ENCODE measurements around the gene PIMREG.

The PIMREG gene

DNA sequence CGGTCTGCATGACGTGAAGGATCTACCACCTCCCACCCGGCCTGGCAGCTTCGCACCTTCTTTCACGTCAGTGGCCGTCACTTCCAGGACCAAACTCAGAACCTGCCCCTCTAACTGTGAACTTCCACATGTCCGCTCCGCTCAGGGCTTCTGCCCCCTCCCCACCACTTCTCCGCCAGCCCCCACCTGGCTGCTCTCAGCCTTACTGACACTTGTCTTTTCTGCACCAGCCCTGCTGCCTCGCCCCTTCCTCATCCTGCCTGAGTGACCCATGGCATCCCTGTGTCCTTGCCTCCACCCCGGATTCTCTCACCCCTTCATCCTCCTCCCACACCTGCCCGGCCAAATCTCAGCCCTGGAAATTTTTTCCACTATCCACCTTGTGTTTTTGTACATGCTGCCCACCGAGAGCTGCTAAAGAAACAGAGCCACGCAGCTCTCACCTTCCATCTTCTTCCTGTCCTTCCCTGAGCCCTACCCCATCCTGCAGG lies 14.2 kb downstream of the PIMREG start:
- no peak for DNase-seq (ENCODE audit: low read depth, low spot score)

DNA sequence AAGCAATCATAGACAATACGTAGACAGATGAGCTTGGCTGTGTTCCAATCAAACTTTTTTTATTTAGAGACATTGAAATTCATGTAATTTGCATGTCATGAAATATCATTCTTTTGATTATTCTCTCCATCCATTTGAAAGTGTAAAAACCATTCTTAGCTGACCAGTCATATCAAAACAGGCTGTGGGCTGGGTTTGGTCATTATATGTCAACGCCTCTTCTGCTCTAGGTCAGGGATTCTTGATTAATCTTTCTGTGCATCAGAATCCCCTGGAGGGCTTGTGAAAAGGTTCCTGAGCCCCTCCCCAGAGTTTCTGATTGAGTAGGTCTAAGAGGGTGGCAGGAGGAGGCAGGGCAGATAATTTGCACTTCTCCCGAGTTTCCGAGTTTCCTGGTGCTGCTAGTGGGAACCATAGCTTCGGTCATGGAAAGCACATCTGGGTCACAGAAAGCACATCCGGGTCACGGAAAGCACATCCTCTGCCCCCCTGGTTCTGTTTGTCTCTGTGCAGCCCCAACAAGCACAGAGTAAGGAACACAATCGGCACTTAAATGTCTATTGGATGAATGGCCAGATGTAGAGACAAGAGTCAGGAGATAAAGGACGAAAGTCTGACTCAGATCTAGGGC lies 16.4 kb downstream of the PIMREG start:
- no peak overlapping the region for H3K27ac ChIP-seq

More for the DNA sequence above, 14.2 kb downstream of the PIMREG start:
- H3K27ac ChIP-seq = no peak overlapping the region

DNA sequence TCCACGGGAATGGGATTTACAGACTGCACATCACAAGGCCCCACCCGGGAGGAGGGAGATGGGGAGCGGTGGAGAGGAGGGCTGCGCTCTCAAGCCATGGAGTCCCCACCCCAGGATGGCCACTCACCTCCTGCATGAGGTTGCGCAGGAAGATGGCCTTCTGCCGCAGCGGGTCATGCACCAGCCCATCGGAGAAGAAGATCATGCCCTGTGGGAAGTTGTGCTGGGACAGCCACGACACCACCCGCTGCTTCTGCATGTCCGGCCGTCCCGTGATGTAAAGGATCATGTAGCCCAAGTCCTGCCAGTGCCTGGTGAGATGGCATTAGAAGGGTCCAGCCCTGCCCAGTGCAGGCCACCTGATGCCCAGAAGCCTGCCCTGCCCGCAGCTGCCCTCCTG lies 17.0 kb downstream of the PIMREG start:
- no peak overlapping the region for H3K27ac ChIP-seq
- no peak for DNase-seq (ENCODE audit: low read depth, low spot score)

More for the DNA sequence above, 16.4 kb downstream of the PIMREG start:
- DNase-seq (ENCODE audit: low read depth, low spot score) = no peak

DNA sequence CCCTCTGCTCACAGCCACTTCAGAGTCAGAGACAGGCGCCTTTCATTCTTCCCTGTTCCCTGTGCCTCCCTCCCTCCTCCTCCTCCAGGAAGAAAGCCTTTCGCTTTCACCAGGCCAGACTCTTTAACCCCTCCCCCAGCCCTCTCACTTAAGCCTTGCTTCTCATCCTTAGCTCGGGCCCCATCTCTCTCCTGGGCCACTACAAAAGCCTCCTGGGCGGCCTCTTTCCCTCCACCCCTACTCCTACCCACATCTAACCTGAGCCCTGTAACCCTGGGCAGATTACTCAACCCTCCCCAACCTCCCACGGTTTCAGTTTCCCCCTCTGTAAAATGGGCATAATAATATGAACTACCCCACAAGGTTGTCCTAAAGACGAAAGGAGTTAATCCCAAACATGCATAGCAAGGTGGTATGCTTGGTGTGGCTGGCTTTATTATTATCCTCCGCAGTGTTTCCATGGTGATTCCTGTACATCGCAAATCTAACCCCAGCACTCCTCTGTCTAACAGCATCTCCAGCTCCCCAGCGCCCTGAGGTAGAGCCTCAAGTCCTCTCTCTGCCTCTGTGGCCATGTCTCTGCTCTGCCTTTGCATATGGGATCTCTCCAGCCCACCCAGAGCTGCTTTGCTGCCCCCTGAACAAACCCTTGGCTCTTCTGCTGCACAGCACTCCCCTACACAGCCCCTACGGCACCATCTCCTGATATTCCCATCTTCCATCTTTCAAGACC lies 17.7 kb downstream of the PIMREG start:
- no peak overlapping the region for H3K27ac ChIP-seq
- DNase-seq (ENCODE audit: low read depth, low spot score) = no peak

DNA sequence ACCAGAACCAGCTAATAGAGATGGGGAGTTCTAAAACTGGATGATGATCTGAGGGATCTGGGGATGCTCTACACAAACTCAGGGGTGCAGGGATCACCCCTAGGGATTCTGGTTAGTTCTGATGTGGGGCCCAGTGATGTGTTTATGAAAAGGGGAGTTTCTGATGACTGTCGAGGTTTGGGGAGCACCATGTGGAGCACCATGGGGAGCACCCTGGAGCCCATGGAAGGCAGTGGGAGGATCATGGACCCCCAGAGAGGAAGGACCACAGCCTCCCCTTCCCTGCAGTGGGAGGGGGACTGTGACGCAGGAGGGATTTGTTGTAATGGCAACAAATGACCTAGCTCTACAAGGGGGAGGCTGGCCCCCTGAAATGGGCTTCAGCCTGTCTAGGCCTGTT lies 18.4 kb downstream of the PIMREG start:
- no peak for DNase-seq (ENCODE audit: low read depth, low spot score)
- H3K27ac ChIP-seq = no peak overlapping the region

DNA sequence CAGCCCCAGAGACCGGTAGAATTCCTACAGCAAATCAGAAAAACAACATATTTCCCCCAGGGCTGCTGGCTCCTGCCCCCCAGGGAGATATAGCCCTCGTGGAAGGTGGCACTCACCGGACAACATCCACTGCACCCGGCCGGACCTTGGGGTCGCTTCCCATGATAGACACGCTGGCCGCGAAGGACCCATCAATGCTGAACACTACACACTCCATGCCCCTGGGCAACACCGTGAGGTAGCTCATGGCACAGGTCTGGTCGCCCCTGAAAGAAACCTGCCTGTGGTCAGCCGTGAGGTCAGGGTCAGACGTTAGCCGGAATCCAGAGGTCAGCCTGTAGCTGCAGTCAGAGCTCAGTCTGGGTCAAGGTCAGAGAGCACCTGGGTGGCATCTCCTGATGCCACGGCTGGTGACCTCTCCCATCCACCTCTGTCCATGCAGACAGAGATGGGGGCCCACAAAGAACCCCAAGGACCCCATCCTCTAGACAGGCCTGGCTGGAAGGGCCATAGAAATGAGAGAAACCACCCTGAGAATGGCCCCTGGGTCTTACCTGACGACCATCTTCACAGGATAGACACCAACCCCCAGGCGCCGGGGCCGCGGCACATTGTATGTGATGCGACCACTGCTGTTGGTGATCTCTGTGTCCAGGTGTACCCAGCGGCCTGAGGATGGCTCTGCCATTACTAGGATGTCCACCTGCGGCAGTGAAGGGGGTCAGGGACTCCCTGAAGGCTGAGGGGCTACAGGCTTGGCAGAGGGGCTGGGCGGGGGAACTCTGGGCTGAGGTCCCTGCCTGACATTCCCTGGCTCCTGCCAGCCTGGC lies 19.6 kb downstream of the PIMREG start:
- no peak overlapping the region for H3K27ac ChIP-seq
- no peak for DNase-seq (ENCODE audit: low read depth, low spot score)

DNA sequence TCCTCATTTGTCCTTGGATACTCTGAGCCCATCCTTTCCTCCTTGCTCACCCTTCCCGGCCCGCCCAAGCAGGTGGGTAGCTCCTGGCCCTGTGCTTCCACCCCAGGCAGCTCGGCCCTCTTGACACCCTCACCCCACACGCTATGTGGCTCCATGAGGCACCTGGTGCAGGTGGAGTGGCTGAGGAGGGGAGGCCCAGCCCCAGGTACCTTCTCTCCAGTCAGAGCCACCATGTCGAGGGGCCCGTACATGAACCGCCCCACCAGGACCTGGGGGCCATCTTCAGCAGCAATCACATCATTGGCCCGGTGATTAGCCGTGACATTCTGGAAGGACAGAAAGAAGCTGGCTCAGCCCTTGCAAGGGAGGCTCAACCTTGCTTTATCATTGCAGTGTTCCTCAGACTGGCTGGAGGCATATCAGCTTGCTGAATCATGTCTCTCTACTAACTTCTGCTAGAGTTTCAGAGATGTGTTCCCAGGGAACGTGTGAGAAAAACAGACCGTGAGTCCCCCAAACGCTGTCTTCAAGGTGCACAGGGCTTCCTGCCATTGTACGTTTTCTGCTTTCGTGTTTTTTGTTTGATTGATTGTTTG lies 20.3 kb downstream of the PIMREG start:
- no peak overlapping the region for H3K27ac ChIP-seq
- no peak for DNase-seq (ENCODE audit: low read depth, low spot score)

DNA sequence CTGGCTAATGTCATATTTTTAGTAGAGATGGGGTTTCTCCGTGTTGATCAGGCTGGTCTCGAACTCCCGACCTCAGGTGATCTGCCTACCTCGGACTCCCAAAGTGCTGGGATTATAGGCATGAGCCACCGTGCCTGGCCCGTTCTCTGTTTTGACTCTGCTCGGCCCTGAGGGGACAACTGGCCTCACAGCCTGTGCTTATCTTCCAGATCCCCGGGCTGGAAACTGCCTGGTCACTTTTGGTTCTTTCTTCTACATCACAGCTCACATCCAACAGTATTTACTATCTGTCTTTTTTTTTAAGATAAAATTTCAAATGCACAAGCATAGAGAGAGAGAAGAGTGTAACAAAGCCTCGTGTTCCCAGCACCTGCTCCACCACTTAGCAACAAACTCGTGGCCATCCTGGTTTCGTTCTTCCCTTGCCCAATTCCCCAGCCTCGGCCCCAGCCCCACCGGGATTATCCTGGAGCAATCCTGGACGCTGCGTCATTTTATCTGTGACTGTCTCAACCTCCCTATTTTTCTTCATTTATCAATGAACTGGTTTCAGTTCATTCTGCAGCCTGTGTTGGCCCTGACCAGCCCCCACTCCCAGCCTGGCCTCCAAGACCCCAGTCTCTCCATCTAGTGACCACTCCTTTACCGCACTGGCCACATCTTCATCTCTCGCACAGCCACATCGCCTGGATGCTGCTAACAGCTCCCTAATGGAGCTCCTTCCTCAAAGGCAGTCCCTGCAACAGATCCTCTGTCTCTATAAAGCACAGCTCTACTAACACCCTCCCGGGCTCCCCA lies 21.1 kb downstream of the PIMREG start:
- no peak overlapping the region for H3K27ac ChIP-seq
- DNase-seq (ENCODE audit: low read depth, low spot score) = no peak

DNA sequence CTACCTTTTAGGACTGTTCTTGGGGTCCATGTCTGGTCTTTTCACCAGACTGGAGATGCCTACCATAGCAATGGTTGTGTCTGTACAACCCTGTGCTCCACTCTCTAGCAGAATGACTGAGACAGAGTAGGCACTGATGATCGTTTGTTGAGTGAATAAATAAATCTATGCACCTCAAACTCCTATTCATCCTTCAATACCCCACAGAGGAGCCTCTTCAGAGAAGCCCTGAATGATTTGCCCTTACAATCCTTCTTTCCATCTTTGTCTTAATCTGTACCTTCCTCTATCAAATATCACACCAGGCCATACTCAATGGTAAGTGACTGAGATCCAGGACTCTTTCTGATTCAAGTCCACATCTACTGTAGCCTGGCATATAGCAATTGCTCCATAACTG lies 23.3 kb downstream of the PIMREG start:
- DNase-seq (ENCODE audit: low read depth, low spot score) = no peak
- H3K27ac ChIP-seq = no peak overlapping the region

DNA sequence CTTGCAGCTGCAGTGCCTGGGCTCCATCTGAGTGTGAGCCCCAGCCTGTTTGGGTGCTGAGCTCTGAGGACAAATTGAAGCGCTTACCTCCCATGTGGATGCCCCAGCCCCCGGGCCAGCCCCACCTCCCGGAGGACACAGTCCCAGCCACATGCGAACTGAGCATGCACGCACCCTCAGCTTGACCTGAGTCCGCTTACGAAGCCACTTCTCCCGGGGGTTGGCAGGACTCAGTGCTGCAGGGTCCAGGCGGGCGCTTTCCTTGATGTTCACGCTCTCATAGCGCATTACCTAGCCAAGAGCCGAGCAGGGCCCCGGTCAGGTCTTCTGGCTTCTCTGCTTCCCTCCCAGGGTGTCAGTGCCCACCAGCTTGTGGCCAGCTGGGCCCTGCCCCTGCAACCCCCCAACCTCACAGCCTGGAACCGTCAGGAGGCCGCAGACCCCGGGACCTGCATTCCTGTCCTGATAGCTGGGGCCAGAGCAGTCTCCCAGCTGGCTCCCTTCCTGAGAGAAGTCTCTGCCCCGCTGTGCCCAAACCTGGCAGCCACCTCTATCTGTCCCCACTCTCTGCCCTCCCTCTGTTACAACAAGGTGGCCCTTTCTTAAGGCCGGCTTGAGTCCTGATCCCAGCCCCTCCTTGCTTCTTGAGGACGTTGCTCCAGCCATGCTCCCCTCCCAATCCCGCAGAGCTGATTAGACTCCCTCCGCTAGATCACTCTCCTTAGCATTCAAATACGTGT lies 24.0 kb downstream of the PIMREG start:
- DNase-seq (ENCODE audit: low read depth, low spot score) = no peak
- no peak overlapping the region for H3K27ac ChIP-seq

DNA sequence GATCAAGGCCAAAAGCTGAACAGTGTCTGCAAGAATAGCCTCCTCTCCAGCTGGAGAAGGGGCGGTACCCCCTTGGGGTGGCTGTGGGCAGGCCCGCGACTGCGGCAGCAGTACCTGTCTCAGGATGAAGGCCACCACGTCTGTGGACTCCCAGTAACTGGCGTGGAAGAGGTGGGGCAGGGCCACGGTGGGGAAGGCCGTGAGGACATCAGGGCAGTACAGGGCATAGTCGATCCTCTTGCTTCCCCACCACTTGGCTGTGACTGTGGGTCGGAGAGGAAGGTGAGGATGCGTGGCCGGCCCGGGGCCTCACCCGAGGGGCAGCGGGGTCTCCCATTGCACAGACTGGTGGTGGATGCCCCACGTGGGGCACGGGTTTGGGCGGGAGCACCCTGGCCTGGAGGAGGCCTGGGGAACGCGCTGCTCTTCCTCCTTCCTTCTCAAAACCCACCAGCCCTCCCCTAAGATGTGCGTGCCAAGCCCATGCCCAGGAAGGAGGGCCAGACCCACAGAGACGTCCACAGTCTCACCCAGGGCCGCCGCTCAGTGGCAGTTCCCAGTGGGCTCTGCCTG lies 26.0 kb downstream of the PIMREG start:
- DNase-seq (ENCODE audit: low read depth, low spot score) = no peak
- H3K27ac ChIP-seq = no peak overlapping the region

DNA sequence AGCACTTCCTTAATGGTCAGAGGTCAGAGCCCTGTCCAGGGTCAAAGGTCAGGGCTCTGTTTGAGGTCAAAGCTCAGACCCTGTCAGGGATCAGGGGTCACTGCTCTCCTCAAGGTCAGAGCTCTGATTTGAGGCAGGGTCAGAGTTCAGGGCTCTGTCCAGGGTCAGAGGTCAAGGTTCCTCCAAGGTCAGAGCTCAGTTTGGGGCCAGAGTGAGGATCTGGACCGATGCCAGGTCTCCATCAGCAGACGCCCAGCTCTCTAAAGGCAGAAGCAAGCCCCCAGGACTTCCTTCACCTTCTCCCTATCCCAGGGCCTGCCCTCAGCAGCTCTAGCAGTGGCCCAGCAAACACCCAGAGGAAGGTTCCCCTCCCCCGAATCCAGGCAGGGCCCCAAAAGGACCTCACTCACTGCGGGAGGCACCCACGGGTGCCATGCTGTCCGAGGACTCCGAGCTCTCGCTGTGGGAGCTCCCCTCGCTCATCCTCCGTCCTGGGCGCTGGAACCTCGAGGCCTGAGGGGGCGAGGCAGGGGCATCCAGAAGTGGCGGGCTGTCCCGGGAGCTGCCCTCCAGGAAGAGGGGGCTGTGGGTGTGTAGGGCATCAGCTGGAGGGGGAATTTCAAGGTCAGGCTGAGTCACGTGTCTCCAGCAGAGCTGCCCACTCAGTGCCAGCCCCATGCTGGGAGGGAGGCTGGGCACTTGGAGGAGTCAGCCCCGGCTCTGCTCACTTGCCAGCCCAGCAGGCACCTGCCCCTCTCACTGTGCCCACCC lies 26.7 kb downstream of the PIMREG start:
- no peak overlapping the region for H3K27ac ChIP-seq
- DNase-seq (ENCODE audit: low read depth, low spot score) = no peak

DNA sequence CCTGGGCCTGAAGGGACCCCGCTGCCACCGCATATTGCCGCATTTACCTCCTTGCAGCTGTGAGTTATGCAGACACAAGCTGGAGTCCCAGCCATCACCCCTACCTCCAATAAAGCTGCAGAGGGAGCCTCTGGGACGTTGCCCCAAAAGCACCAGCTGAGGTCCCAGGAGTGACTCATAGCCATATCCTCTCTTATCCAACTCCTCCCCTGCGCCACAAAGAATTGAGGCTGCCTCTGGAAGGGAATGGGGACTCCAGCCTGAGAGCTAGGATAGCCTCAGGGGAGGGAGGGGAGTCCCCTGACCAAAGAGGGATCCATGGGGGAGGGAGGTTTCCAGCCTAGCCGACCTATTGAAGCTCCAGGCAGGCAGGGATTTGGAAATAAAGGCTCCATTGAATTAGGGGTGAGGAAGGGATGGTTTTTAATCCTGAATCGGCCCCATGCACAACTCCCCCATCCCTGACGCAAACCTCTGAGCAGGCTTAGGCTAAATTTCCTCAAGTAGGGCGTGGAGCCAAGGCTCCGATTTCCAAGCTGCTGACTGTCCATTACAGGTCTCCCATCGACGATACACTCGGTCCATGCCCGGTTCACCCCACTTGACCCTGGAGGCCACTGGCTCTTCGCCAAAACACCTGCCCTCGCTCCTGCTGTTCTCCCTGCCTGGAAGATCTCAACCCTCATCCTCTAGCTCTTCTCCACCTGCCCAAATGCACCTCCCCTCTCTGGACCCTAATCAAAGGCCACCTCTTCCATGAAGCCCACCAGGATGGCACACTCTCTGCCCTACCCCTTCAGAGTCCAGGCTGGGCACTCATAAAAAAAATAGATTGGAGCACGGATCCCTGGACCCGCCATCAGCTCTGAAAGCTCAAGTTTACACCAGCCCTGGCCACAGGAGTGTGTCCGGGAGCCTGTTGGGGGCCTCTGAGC lies 27.5 kb downstream of the PIMREG start:
- DNase-seq (ENCODE audit: low read depth, low spot score) = no peak
- H3K27ac ChIP-seq = no peak overlapping the region

DNA sequence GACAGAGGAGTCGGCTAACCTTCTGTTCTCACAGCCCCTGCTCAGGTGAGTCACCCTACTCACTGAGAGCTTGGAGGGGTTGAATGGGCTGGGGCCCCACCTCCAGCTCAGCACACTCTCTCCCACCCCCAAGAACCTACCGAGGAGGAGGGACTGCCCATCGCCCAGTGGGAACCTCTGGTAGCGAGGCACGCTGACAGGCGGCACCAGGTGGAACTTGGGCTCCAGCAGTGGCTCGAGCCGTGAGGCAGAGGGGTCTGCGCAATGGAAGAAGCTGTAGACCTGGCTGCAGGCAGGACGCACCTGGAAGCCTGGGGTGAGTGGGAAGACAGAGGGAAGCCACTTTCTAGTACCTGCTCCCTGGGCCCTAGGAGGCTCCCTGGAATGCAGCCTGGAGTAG lies 28.3 kb downstream of the PIMREG start:
- H3K27ac ChIP-seq = no peak overlapping the region
- DNase-seq (ENCODE audit: low read depth, low spot score) = no peak

DNA sequence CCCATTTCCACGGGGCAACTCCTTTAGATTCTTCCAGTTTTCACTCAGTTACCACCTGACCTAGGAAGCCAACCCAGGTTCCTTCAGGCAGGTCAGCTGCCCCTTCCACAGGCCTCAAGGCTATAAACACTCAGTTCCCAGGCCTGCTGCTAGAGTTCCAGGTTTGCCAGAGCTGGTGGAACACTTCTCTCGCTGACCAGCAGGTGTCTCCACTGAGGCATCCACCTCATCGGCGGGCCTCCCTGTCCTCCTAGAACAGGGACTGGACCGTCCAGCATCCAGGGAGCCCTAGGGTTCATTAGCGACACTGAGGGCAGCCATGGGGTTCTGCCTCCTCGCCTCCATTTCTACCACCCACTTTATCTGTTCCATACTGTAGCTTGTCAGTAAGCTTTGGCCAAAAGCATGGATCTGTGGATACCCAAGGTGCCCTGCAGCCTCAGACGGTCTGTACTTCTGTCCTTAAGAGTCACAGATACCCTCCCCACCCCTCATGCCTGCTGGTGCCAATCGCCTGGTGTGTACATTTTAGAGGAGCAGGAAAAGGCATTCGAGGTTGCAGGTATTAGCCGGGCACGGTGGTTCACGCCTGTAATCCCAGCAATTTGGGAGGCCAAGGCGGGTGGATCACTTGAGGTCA lies 29.0 kb downstream of the PIMREG start:
- no peak for DNase-seq (ENCODE audit: low read depth, low spot score)

DNA sequence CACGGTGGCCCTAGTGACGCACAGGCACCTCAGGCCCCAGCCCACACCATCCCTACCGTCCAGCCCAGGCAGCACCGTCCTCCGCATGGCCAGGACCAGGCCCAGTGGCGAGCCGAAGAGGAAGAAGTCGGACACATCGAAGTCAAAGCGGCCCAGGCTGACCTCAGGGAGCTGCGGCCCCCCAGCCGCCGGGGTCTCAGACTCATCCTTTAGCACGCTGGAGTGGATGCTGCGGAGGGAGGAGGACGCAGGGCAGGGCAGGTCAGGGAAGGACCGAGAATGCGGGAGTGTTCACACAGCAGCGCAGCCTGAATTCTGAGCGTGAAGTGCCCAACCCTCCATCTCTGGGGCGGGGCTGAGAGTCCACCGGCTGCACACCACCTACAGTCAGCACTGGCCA lies 30.1 kb downstream of the PIMREG start:
- no peak for DNase-seq (ENCODE audit: low read depth, low spot score)
- H3K27ac ChIP-seq = no peak overlapping the region

More for the DNA sequence above, 29.0 kb downstream of the PIMREG start:
- H3K27ac ChIP-seq = no peak overlapping the region

DNA sequence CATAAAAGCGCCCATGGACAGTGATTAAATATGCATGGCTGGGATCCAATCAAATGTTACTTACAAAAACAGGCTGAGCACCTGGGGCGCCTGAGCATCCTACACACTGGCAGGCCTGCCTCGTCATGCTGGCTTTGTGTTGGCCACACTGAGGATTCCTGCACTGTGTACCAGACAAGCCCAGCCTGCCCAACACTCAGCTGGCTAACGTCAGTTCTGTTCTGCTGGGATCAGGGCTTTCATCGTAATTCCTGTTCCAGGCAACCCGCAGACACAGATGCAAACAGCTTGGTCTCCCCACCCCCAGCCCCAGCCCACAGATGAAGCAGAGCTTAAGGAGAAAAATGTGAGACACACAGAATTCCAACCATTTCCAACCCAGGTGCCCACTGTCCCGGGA lies 30.7 kb downstream of the PIMREG start:
- DNase-seq (ENCODE audit: low read depth, low spot score) = peak; percentile 33
- no peak overlapping the region for H3K27ac ChIP-seq

Data from epithelial cell of prostate (primary cell).